PFSK-1 (cell line): ENCODE results near the gene STX11.

Experiments used
- FOXP2 ChIP-seq: optimal IDR thresholded peaks from 2 replicates; pipeline ENCODE3; 2011; ENCODE audit warnings: borderline replicate concordance, control low read depth, inconsistent platforms; ENCODE audit not compliant: insufficient read depth; ENCODE audit errors: extremely low read length, extremely low read depth
- POLR2AphosphoS5 ChIP-seq: IDR thresholded peaks from 2 replicates; pipeline ENCODE4 v1.6.1; 2012; ENCODE audit warnings: low read depth, mild to moderate bottlenecking, control low read depth, low read length, moderate library complexity
- REST ChIP-seq, 2 experiments: IDR thresholded peaks; 2 replicates each; pipeline versions ENCODE4 v1.6.1 to v1.8.0; 2011 to 2012; ENCODE audit warnings: low read depth in 2 of 2, low read length in 2 of 2, control low read depth in 1 of 2, inconsistent platforms in 1 of 2, mild to moderate bottlenecking in 1 of 2, moderate library complexity in 1 of 2; ENCODE audit not compliant: insufficient read depth in 1 of 2
- SIN3A ChIP-seq: IDR thresholded peaks from 2 replicates; pipeline ENCODE4 v1.6.1; 2012; ENCODE audit warnings: mild to moderate bottlenecking, low read length, moderate library complexity, borderline replicate concordance; ENCODE audit not compliant: insufficient read depth
- TAF1 ChIP-seq: IDR thresholded peaks from 2 replicates; pipeline ENCODE4 v1.6.1; 2012; ENCODE audit warnings: low read length, control low read depth, borderline replicate concordance; ENCODE audit not compliant: insufficient read depth

GRCh38 chr6:144113366-144113765 is 37.0 kb upstream of the STX11 start:
- TF ChIP-seq POLR2AphosphoS5 (no peak), TAF1 (no peak), SIN3A (no peak), REST (IDR thresholded peaks at IDR 0.05; ENCODE audit: insufficient read depth in 1 of 2, low read depth in 2 of 2, low read length in 2 of 2) (no peak), FOXP2 (no peak)
